Amygdala (tissue), 56 donors: ENCODE data around the gene STXBP5L.
"Not testable (repeated sequence)": the region's sequence is repeated elsewhere in the genome, so short reads cannot be mapped to it uniquely, and the experiment has no call there.

Source experiments
- DNase-seq, 56 donors: peaks; one replicate each; lab custom pipeline; 2025; lab: John Stamatoyannopoulos, UW

The STXBP5L gene

DNA sequence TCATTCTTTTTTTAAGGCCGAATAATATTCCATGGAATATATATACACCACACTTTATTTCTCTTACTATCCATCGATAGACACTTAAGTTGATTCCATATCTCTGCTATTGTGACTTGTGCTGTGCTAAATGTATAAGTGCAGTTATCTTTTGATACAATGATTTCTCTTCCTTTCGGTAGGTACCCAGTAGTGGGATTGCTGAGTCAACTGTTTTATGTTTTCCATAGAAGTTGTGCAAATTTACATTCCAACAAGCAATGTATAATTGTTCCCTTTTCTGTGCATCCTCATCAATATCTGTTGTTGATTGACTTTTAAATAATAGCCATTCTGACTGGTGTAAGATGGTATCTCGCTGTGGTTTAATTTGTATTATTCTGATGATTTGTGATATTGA is 81.0 kb downstream of the STXBP5L start:
- no peak for DNase-seq

DNA sequence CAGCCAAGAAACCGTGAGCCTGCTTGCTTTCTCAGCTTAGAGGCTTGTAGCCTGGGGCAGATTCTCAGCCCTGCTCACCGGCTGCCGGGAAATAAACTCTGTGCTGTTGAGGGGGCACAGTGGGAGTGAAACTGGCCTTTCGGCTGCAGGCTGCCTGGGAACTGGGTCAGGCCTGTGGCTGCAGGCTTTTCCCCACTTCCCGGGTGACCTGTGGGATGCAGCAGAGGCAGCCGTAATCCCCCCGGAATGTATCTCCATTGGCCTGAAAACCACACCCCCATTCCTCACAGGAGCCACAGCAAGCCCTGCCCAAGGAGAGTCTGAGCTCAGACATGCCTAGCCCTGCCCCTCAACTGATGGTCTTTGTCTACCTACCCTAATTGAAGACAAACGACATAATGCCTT is 110.9 kb downstream of the STXBP5L start:
- no peak for DNase-seq

DNA sequence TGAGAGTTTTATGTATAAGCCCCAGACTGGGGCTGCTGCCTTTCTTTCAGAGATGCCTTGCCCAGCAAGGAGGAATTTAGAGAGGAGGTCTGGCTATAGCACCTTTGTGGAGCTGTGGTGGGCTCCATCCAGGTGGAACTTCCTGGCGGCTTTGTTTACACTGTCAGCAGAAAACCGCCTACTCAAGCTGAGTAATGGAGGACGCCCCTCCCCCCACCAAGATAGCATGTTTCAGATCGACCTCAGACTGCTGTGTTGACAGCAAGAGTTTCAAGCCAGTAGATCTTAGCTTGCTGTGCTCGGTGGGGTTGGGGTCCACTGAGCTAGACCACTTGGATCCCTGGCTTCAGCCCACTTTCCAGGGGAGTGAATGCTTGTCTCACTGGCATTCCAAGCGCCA is 155.6 kb downstream of the STXBP5L start:
- no peak for DNase-seq

DNA sequence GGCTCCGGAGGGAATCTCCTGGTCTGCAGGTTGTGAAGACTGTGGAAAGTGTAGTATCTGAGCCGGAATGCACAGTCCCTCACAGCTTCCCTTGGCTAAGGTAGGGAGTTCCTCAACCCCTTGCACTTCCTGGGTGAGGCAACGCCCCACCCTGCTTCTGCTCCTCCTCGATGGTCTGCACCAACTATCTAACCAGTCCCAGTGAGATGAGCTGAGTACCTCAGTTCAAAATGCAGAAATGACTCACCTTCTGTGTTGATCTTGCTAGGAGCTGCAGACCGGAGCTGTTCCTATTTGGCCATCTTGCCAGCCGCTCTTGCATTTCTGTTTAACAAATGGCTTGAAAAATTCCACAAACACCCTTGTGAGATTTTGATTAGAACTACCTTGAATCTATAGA is 156.1 kb downstream of the STXBP5L start:
- DNase-seq = no peak

DNA sequence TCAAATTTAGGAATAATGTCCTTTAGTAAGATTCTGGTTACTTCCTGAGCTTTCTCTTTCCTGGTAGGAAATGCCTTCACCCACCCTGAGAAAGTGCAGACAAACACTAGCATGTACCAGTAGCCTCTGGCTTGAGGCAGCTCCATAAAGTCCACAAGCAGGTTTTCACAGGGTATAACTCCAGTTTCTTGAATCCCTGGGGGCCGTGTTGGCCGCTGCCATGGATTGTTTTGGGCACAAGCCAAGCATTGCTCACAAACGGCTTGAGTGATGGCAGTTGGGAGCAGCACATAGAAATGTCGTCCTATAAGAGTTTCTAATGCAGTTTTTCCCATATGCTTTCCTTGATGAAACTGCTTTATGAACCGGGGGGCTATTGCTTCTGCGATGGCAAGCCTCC is 164.1 kb downstream of the STXBP5L start:
- no peak for DNase-seq

DNA sequence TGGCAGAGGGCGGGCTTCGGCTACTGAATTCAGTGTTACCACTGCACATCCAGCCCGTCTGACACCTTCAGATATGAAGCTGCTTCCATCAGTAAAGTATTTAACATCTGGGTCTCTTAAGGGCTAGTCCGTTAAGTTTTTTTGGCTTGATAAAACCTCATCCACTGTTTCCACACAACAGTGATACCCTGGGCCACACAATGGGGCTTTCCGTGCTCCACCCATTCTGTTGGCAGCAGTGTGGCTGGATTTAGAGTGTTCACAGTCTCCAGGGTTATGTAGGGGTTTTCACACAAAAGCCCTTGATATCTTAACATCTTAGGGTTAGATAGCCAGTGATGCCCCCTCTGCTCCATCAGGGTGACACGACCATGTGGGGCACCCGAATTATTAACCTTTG is 165.0 kb downstream of the STXBP5L start:
- DNase-seq = no peak

DNA sequence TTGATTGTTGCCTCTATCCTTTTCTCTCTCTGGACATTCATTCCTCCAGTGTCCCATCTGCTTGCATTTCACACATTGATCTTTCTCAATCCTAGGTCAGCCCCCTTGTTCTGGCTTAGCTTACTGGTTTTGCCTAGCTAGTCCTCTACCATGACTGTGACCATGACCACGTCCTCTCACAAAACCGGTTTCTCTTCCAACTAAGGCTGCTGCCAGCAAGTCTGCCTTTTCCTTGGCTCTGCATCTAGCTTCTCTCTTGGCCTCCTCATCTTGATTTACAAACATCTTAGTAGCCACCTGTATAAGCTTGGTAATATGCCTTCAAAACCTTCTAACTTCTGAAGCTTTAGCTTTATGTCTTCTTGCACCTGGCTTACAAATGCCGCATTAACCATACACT is 167.2 kb downstream of the STXBP5L start:
- no peak for DNase-seq

DNA sequence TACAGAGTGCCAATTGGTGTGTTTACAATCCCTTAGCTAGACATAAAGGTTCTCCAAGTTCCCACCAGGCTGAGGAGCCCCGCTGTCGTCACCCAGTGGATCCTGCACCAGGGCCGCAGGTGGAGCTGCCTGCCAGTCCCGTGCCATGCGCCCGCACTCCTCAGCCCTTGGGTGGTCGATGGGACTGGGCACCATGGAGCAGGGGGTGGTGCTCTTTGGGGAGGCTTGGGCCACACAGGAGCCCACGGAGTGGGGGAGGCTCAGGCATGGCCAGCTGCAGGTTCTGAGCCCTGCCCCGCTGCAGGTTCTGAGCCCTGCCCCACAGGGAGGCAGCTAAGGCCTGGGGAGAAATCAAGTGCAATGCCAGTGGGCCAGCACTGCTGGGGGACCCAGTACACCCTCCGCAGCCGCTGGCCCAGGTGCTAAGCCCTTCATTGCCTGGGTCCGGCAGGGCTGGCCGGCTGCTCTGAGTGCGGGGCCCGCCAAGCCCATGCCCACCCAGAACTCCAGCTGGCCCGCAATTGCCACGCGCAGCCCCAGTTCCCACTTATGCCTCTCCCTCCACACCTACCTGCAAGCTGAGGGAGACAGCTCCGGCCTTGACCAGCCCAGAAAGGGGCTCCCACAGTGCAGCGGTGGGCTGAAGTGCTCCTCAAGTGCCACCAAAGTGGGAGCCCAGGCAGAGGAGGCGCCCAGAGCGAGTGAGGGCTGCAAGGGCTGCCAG is 170.5 kb downstream of the STXBP5L start:
- not testable (repeated sequence) for DNase-seq

DNA sequence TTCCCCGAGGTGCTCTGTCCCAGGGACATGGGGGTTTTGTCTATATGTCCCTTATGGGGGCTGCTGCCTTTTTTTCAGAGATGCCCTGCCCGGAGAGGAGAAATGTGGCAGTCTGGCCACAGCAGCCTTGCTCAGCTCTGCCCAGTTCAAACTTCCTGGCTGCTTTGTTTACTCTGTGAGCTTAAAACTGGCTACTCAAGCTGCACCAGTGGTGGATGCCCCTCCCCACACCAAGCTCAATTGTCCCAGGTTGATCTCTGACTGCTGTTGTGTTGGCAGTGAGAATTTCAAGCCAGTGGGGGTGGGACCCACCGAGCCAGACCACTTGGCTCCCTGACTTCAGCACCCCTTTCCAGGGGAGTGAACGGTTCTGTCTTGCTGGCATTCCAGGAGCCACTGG is 188.9 kb downstream of the STXBP5L start:
- DNase-seq = no peak

DNA sequence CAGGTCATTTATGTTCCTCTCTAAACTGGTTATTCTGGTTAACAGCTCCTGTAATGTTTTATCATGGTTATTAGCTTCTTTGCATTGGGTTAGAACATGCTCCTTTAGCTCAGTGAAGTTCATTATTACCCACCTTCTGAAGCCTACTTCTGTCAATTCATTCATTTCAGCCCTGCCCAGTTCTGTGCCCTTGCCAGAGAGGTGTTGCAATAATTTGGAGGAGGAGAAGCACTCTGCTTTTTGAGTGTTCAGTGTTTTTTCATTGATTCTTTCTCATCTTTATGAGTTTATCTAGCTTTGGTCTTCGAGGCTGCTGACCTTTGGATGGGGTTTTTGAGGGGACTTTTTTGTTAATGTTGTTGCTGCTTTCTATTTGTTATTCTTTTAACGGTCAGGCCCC is 203.1 kb downstream of the STXBP5L start:
- DNase-seq = not testable (repeated sequence)

DNA sequence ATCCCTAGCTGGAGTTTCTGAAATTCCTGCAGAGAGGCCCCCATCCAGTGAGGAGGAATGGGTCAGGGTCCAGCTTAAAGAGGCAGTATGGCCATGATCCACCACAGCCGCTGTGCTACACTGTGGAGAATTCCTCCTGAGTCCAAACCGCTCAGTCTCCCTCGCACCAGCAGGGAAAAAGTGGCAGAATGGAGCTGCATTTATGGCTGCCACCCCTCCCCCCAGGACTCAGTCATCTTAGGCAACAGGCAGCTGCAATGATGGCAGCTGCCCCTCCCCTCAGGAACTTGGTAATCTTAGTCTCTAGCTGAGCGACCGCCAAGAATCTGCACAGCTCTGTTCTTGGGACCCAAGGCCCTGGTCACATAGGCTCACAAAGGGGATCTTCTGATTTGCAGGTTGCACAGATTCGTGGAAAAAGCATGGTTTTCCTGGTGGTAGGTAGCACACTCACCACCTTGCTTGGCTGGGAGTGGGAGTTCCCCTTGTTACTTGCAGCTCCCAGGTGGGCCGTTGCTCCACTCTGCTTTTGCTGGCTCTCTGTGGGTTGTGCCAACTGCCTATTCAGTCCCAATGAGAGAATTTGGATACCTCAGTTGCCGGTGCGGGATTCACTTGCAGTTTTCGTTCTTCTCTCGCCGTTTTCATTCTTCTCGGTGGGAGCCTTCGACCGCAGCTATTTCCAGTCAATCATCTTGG is 204.1 kb downstream of the STXBP5L start:
- DNase-seq = no peak

DNA sequence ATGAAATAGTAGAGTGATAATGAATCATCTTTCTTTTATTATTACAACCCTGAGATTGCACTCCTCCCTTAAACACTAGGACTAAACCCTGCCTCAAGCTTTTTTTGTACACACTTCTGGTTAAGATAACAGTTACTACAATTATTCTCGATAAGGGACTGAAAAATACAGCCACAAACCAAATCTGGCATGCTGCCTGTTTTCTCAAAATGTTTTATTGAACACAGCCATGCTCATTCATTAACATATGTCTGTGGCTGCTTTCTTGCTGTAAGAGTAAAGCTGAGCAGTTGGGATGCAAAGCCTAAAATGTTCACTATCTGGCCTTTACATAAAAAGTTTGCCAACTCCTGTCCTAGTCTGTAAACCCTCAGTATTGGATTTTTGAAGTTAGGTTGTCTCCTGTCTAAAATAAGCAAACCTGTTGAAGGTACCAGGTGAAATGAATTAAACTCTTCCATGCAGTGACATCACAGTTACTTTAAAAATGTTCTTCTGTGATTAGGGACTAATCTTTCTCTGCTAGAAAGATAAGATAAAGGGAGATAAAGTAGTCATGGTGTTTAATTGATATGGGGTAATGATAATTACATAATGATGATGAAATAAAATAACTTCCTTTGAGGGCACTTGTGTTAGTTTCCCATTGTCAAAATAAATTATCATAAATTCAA is 218.2 kb downstream of the STXBP5L start:
- DNase-seq = peak in 1 of 56 donors; percentile 7

DNA sequence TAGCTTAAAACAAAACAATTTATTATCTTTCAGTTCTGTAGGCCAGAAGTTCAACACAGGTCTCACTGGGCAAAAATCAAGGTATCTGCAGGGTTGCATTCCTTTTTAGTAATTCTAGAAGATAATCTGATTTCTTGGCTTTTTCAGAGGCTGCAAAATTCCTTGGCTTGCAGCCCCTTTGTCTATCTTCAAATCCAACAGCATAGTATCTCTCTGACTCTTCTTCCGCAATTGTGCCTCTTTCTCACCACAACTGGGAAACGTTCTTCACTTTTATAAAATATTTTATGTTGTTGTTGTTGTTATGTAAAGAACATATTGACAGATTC is 218.7 kb downstream of the STXBP5L start:
- DNase-seq = no peak

DNA sequence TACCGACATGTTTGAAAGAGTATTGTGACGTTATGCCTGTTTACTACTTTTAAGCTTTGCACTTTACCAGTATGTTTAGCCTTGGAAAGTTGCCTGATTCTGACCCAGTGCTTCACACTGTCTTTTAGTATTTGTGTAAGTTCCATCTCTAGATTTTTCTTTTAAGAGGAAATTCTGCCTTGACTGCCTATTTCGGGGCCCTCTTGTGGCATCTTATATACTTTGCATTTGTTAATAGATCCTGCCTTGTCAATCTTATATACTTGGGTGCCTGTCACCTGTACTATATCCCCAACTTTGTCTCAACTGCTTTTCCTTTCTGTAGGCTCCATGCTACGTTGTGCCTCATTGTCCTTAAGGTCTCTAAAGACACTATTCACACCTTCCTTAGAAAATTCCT is 244.6 kb downstream of the STXBP5L start:
- DNase-seq = no peak

DNA sequence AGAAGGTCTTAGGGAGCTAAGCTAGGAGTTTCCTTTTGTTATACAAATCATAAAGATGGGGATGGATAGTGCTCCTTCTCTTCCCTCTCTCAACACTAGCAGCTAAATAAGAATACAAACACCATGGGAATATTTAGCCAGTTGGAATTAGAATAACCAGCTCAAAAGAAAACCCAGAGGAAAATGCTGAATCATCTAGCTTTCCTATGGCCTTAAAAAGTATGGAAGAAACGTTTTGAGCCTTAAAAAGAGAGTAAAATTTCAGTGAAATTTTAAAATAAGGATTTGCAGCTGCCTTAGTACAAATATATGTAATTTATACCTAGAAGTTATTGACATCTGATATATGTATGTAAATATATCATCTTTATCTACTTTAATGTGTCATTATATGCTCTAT is 245.8 kb downstream of the STXBP5L start:
- DNase-seq = no peak

DNA sequence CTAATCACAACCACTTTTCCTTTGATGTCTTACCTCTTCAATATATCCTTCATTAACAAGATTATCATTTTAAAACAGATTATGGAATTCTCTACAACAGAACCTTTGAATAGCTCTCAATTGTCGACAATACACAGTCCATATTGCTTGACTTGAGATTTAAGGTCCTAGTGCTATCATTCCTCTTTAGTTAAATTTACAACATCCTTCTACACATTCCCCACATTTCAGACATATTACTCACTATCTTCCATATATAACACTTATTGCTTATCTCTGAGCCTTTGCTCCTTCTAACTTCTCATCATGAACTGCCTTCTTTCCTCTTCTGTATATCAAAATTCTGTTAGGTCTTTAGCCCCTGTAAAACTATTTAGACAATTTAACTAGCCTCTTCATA is 247.0 kb downstream of the STXBP5L start:
- no peak for DNase-seq

DNA sequence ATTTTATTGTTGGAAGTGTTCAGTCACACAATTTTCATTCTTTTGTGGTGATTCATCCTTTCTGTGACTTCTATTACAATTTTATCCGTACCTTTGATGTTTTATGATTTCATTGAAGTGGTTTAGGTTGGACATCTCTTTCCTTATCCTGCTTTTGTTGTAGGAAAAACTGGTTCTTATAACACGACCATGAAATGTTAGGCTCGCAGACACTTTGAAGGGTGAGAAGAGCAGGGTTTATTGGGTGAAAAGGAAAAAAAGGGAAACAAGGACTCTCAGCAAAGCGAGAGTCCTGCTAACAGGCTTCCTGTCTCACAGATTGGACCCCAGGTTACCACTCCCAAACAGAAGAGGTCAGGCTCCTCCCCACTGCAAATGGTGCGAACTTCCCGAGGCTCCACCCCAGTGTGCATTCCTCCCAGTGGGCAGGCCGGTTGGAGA is 257.4 kb downstream of the STXBP5L start:
- DNase-seq = no peak

DNA sequence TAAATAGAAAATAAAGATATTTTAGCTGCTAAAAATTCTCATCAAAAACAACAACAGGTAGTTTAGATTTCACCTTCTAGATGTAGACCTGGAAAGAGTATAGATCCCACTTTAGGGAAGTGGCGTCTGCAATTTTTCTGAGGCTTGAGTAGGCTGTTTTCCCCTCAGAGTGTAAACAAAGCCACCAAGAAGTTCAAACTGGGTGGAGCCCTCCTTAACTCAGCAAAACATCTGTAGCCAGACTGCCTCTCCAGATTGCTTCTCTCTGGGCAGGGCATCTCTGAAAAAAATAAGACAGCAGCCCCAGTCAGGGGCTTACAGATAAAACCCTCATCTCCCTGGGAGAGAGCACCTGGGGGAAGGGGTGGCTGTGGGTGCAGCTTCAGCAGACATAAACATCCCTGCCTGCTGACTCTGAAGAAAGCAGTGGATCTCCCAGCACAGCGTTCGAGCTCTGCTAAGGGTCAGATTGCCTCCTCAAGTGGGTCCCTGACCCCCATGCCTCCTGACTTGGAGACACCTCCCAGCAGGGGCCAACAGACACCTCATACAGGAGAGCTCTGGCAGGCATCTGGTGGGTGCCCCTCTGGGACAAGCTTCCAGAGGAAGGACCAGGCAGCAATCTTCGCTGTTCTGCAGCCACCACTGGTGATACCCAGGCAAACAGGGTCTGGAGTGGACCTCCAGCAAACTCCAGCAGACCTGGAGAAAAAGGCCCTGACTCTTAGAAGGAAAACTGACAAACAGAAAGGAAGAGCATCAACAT is 259.6 kb downstream of the STXBP5L start:
- DNase-seq = no peak

DNA sequence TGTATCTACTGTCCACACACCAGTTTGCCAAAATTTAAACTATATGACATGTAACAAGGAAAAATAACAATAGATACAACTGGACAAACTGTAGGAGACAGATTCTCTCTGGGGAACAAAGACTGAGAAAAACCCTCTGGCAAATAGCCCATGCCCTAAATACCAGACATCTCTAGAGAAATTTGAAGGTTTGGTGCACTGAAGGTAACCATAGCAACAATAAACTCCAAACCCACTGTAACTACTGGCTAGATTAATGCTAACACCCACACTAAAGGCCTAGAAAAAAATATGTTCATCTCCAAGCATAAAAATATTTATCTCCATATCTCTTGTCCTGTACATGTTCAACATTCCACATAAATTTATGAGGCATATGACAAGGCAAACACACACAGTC is 267.1 kb downstream of the STXBP5L start:
- no peak for DNase-seq

DNA sequence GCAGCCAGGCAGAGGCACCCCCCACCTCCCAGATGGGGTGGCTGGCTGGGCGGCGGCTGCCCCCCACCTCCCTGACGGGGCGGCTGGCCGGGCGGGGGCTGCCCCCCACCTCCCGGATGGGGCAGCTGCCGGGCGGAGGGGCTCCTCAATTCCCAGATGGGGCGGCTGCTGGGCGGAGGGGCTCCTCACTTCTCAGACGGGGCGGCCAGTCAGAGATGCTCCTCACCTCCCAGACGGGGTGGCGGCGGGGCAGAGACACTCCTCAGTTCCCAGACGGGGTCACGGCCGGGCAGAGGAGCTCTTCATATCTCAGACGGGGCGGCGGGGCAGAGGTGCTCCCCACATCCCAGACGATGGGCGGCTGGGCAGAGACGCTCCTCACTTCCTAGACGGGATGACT is 282.6 kb downstream of the STXBP5L start:
- not testable (repeated sequence) for DNase-seq

DNA sequence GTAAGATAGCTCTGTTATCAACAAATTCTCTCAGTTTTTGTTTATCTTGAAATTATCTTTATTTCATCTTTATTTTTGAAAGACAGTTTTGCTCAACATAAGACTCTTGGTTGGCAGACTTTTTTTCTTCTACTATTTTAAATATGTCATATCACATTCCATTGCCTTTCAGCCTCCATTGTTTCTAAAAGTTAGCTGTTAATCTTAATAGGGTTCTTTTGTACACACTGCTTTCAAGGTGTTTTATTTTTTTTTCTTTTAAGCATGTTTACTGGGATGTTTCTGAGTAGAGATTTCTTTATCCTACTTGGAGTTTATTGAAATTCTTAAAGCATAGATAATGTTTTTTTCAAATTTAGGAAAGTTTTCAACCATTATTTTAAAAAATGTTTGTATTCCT is 294.6 kb downstream of the STXBP5L start:
- no peak for DNase-seq
